Small intestine (tissue), 7 donors: ENCODE measurements around the gene ABCA1. TPM values are rescaled to one million over a fixed set of nuclear protein-coding genes. Genes with fewer than 3 reads are reported as not detected.
"Not testable (repeated sequence)": the region's sequence is repeated elsewhere in the genome, so short reads cannot be mapped to it uniquely, and the experiment has no call there.

Experiments
- DNase-seq, 2 donors: peaks; one replicate each; pipeline versions ENCODE4 v3.0.0 to v3.0.0-alpha.2; 2013
- FAIRE-seq: peaks from 2 replicates; lab custom pipeline; 2012; peaks lifted over from hg19 to GRCh38; lab: Jason Lieb, UNC
- H3K27ac ChIP-seq, 3 donors: one replicate each; pipeline ENCODE4 v1.5.1; 2013; ENCODE audit warnings: low read length in 2 of 3, mild to moderate bottlenecking in 2 of 3, control low read depth in 1 of 3, inconsistent platforms in 1 of 3, low read depth in 1 of 3, moderate library complexity in 1 of 3
- H3K27me3 ChIP-seq, 3 donors: one replicate each; pipeline ENCODE4 v1.6.1; 2013; ENCODE audit warnings: low read length in 3 of 3, inconsistent platforms in 1 of 3; ENCODE audit not compliant: control insufficient read depth in 3 of 3, insufficient read depth in 3 of 3
- H3K36me3 ChIP-seq, 3 donors: one replicate each; pipeline ENCODE4 v1.6.1; 2013; ENCODE audit warnings: low read length in 3 of 3, inconsistent platforms in 1 of 3, low read depth in 1 of 3, mild to moderate bottlenecking in 1 of 3, moderate library complexity in 1 of 3; ENCODE audit not compliant: control insufficient read depth in 3 of 3, insufficient read depth in 2 of 3
- H3K4me1 ChIP-seq, 3 donors: one replicate each; pipeline ENCODE4 v1.6.1; 2013; ENCODE audit warnings: low read length in 2 of 3, inconsistent platforms in 1 of 3, low read depth in 1 of 3, mild to moderate bottlenecking in 1 of 3, moderate library complexity in 1 of 3; ENCODE audit not compliant: control insufficient read depth in 3 of 3, insufficient read depth in 2 of 3
- H3K4me3 ChIP-seq, 3 donors: one replicate each; pipeline ENCODE4 v1.5.1; 2013; ENCODE audit warnings: low read length in 3 of 3, control low read depth in 1 of 3, inconsistent platforms in 1 of 3, low read depth in 1 of 3, mild to moderate bottlenecking in 1 of 3, moderate library complexity in 1 of 3
- H3K9me3 ChIP-seq, 2 donors: one replicate each; pipeline ENCODE4 v1.6.1; 2013; ENCODE audit warnings: low read depth in 1 of 2, low read length in 1 of 2; ENCODE audit not compliant: control insufficient read depth in 2 of 2, insufficient read depth in 1 of 2
- WGBS, 3 donors: extraction: QIAGEN DNeasy Blood & Tissue Kit; methylation state at CpG; one replicate each; pipeline ENCODE4 v1.1.7; 2013; 5-methylcytosine and 5-hydroxymethylcytosine counted together
- polyA plus RNA-seq, 4 donors: library from polyadenylated mRNA; stranded (reverse) in 3 of 4; unstranded in 1 of 4; fragments of 200-250 nt in 3 of 4; fragments of 120-200 nt in 1 of 4; gene quantifications; one replicate each; pipeline versions ENCODE4 v1.2.1 to v1.2.3, GENCODE V29; 2013
- donor health status: healthy with polysubstance abuse.
- donor health status: control.
- donor health status: control.
- donor health status: Bipolar disorder and iron deficiency.
- donor health status: healthy.

The ABCA1 gene
- polyA plus RNA-seq, 4 donors, result 1.6 to 7.1 (median 3.1) TPM

- FAIRE-seq, result no peak
- no peak for DNase-seq
Measured at GRCh38 chr9:104774831-104775573, 153.0 kb downstream of the ABCA1 start.

GRCh38 chr9:104774132-104774531, 153.8 kb downstream of the ABCA1 start:
- 19 to 59% (median 44%) methylated on average over 1 of the region's 1 CpG for WGBS, 3 donors
- Histone ChIP-seq H3K27me3 (no peaks in the 10 kb centered on the region), H3K9me3 (no peaks in the 10 kb centered on the region), H3K4me3 (no peak overlapping the region), H3K4me1 (no peaks in the 10 kb centered on the region), H3K36me3 (peaks cover 0 to 2% (median 0%) of the 10 kb centered on the region in 3 donors), H3K27ac (no peak overlapping the region)
- DNase-seq (no peak), FAIRE-seq (no peak)

More at GRCh38 chr9:104774831-104775573, 153.0 kb downstream of the ABCA1 start:
- 84 to 95% (median 92%) methylated on average over 11 of the region's 11 CpGs for WGBS, 3 donors
- Histone ChIP-seq H3K27me3 (no peaks in the 10 kb centered on the region), H3K9me3 (no peaks in the 10 kb centered on the region), H3K4me1 (no peaks in the 10 kb centered on the region), H3K4me3 (no peak overlapping the region), H3K27ac (peak overlapping the region in 1 of 3 donors; percentile 51), H3K36me3 (peaks cover 0 to 4% (median 0%) of the 10 kb centered on the region in 3 donors)

DNA sequence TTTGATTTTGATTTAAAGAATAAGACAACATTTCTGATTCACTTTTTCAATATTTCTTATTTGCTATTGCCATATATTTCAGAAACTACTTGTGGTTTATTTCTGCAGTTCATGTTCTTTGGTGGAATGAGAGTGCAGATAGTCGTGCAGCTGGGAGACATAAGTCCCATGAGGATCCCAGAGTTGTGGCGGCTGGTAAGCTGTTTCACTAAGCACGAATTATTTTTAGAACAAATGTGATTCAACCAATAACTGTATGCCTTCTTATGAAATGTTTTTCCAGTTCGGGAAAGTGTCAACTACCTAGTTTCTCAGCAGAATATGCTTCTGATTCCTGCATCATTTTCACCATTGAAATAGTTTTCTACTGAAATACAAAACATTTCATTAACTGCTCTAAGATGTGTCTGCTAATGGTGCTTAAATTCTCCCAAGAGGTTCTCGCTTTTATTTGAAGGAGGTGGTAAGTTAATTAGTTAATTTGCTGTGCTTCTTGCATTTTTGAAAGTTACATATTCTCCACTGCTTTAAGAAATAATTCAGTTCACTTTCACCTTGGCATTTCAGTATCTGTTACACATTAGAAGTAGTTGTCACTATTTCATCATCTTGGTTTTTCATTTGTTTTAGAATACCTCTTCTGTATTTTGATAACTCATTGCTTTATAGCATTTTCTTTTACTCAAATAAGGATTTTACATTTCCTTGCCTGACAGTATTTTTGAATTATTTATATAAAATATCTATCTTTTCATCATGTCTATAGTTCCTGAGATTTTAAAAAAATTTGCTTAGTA, 155.0 kb downstream of the ABCA1 start:
- H3K9me3 ChIP-seq, result no peaks in the 10 kb centered on the region
- FAIRE-seq, result peak; percentile 10
- no peak overlapping the region for H3K27ac ChIP-seq
- H3K4me3 ChIP-seq, result no peak overlapping the region
- H3K36me3 ChIP-seq, result peaks cover 0 to 2% (median 0%) of the 10 kb centered on the region in 3 donors
- no peak for DNase-seq
- WGBS, 3 donors, result 63 to 90% (median 84%) methylated on average over 5 of the region's 5 CpGs
- no peaks in the 10 kb centered on the region for H3K27me3 ChIP-seq
- H3K4me1 ChIP-seq, result no peaks in the 10 kb centered on the region

DNA sequence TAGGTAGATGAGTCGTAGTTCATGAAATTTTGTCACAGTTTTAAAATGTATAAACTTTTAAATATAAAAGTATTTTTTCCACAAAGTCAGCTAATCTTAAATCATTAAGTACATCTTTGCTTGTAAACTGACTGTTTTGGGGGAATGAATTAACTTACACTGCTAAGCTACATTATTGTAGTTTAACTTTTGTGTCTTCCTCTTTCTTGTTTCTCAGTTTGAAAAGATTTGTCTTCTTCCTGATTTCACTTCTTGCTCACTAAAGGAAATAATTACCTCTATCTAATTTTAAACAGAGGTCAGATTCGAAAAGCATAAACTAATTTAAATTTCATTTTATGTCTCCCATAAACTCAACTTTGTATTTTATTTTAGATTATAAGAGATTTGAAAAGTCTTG, 158.3 kb downstream of the ABCA1 start:
- no peaks in the 10 kb centered on the region for H3K4me1 ChIP-seq
- 72 to 84% (median 81%) methylated on average over 2 of the region's 2 CpGs for WGBS, 3 donors
- no peaks in the 10 kb centered on the region for H3K9me3 ChIP-seq
- H3K27ac ChIP-seq, result no peak overlapping the region
- FAIRE-seq, result no peak
- no peaks in the 10 kb centered on the region for H3K36me3 ChIP-seq
- no peak for DNase-seq
- H3K4me3 ChIP-seq, result no peak overlapping the region
- H3K27me3 ChIP-seq, result no peaks in the 10 kb centered on the region

DNA sequence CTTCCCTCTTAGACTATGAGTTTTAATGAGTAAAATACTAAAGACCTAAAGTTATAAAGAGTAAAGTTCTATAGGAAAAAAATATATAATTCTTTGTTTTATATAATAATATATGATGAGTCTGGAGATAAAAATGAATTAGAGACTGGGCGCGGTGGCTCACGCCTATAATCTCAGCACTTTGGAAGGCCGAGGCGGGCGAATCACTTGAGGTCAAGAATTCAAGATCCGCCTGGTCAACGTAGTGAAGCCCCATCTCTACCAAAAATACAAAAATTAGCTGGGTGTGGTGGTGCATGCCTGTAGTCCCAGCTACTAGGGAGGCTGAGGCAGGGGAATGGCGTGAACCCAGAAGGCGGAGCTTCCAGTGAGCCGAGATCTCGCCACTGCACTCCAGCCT, 158.9 kb downstream of the ABCA1 start:
- not testable (repeated sequence) for H3K9me3 ChIP-seq, H3K4me1 ChIP-seq, H3K27me3 ChIP-seq, FAIRE-seq, H3K27ac ChIP-seq, H3K4me3 ChIP-seq, DNase-seq, H3K36me3 ChIP-seq
- 94 to 95% (median 95%) methylated on average over 12 of the region's 12 CpGs for WGBS, 3 donors

GRCh38 chr9:104767507-104767906, 160.4 kb downstream of the ABCA1 start:
- FAIRE-seq (no peak), DNase-seq (no peak)
- Histone ChIP-seq H3K4me3 (no peak overlapping the region), H3K27ac (no peak overlapping the region), H3K9me3 (peaks cover 0 to 3% of the 10 kb centered on the region in 2 donors), H3K36me3 (no peaks in the 10 kb centered on the region), H3K27me3 (no peaks in the 10 kb centered on the region), H3K4me1 (no peaks in the 10 kb centered on the region)
- WGBS, 3 donors, result 56 to 78% (median 64%) methylated on average over 3 of the region's 3 CpGs

DNA sequence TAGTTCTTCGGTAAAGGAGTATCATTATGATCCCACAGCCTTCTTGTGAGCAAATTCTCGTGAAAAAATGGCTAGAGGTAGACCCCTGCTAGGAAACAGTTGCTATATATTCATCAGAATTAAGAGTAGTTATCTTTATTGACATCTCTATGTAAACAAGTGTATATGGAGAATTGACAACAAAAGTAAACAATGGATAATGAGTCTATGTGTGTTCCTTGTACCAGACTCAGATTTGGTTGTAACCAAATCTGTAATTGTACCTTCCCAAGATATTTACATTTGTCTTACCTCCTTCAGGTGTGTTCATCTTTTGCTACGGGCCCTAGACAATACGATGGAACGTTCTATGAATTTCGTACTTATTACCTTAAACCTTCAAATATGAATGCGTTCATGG, 161.9 kb downstream of the ABCA1 start:
- H3K4me3 ChIP-seq, result no peak overlapping the region
- 93 to 94% (median 93%) methylated on average over 7 of the region's 7 CpGs for WGBS, 3 donors
- no peak for DNase-seq
- no peaks in the 10 kb centered on the region for H3K4me1 ChIP-seq
- H3K36me3 ChIP-seq, result no peaks in the 10 kb centered on the region
- H3K27ac ChIP-seq, result no peak overlapping the region
- no peaks in the 10 kb centered on the region for H3K27me3 ChIP-seq
- peaks cover 0 to 3% of the 10 kb centered on the region in 2 donors for H3K9me3 ChIP-seq
- no peak for FAIRE-seq

- H3K27ac ChIP-seq, result no peak overlapping the region
- H3K4me3 ChIP-seq, result no peak overlapping the region
- H3K4me1 ChIP-seq, result no peaks in the 10 kb centered on the region
- DNase-seq (no peak), FAIRE-seq (no peak)
- WGBS, 3 donors, result 63 to 71% (median 65%) methylated on average over 5 of the region's 5 CpGs
- H3K36me3 ChIP-seq, result no peaks in the 10 kb centered on the region
- H3K9me3 ChIP-seq, result peaks cover 0 to 3% of the 10 kb centered on the region in 2 donors
- no peaks in the 10 kb centered on the region for H3K27me3 ChIP-seq
Measured at GRCh38 chr9:104765138-104765537, 162.8 kb downstream of the ABCA1 start.
